ENCODE data around the gene OR10A5.
"Not testable (repeated sequence)": the region's sequence is repeated elsewhere in the genome, so short reads cannot be mapped to it uniquely, and the experiment has no call there.

Gene OR10A5, protein sequence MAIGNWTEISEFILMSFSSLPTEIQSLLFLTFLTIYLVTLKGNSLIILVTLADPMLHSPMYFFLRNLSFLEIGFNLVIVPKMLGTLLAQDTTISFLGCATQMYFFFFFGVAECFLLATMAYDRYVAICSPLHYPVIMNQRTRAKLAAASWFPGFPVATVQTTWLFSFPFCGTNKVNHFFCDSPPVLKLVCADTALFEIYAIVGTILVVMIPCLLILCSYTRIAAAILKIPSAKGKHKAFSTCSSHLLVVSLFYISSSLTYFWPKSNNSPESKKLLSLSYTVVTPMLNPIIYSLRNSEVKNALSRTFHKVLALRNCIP

DNA sequence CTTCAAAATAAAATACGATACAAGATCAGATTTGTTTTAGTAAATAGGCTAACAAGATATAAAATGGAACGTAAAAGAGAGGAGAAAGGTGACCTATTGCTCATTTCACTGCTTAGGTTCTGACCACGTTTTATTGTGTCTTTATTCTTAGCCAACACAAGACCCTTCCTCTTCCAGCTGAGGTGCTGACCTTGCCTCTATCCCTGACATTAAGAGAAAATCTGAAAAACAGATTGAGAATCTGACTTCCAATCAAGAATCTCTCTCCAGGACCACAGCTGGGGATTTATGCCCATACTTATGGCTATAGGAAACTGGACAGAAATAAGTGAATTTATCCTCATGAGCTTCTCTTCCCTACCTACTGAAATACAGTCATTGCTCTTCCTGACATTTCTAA is at the start of gene OR10A5:
Gene OR10A5 (plus strand): TSS at position 301 of the 400 bp plus-strand sequence. CDS start 0 bp downstream, at position 301.
- Mint-ChIP-seq H3K4me1 (ENCODE audit: low read depth) (no peaks in the 10 kb centered on the region), H3K36me3 (ENCODE audit: low read depth) (no peaks in the 10 kb centered on the region), H3K4me3 (no peak within 1 kb of the TSS), H3K27ac (no peak within 1 kb of the TSS), H3K27me3 (no peaks in the 10 kb centered on the region), H3K9me3 (peaks cover 21% of the 10 kb centered on the region)
- intact Hi-C loops (cut with micrococcal nuclease) = no loop called here

DNA sequence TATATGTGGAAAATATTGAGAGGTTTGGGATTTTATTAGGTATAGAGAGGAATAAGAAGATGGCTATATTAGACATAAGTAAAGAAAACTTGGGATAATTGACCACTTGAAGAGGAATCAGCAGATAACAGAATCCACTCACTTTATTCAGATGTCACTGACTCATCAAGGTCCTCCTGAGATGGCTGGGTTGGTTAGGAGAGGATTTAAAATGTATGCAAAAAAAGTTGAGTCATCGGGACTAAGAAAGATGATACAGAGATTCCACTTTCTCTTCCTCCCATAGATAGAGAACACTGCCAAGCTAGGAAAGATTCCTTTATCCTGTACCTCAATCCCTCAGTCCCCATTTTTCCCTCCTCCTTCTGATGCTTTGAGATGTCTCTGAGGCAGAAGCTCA is 46.1 kb upstream of the OR10A5 start, which contains the start of gene OR6A2:
Gene OR6A2 (minus strand): TSS at position 288 of the 400 bp plus-strand sequence. CDS start 3,981 bp downstream, outside the sequence.
- no peaks in the 10 kb centered on the region for H3K9me3 Mint-ChIP-seq
- no peak within 1 kb of the TSS for H3K4me3 Mint-ChIP-seq
- H3K27ac Mint-ChIP-seq = no peak within 1 kb of the TSS
- H3K4me1 Mint-ChIP-seq (ENCODE audit: low read depth) = no peaks in the 10 kb centered on the region
- intact Hi-C loops (cut with micrococcal nuclease) = no loop called here
- peaks cover 3% of the 10 kb centered on the region for H3K27me3 Mint-ChIP-seq
- no peaks in the 10 kb centered on the region for H3K36me3 Mint-ChIP-seq (ENCODE audit: low read depth)

DNA sequence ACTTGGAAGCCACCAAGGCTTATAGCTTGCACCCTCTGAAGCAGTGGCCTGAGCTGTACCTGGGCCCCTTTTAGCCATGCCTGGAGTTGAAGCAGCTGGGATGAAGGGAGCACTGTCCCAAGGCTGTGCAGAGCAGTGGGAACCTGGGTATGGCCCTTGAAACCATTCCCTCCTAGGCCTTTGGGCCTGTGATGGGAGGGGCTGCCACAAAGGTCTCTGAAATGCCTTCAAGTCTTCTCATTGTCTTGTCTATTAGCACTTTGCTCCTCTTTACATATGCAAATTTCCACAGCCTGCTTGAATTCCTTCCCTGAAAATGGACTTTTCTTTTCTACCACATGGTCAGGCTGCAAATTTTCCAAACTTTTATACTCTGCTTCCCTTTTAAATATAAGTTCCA is 44.4 kb upstream of the OR10A5 start:
- H3K4me1 Mint-ChIP-seq (ENCODE audit: low read depth); H3K9me3 Mint-ChIP-seq; intact Hi-C loops (cut with micrococcal nuclease); H3K4me3 Mint-ChIP-seq; H3K27me3 Mint-ChIP-seq; H3K27ac Mint-ChIP-seq; H3K36me3 Mint-ChIP-seq (ENCODE audit: low read depth): not testable (repeated sequence)

DNA sequence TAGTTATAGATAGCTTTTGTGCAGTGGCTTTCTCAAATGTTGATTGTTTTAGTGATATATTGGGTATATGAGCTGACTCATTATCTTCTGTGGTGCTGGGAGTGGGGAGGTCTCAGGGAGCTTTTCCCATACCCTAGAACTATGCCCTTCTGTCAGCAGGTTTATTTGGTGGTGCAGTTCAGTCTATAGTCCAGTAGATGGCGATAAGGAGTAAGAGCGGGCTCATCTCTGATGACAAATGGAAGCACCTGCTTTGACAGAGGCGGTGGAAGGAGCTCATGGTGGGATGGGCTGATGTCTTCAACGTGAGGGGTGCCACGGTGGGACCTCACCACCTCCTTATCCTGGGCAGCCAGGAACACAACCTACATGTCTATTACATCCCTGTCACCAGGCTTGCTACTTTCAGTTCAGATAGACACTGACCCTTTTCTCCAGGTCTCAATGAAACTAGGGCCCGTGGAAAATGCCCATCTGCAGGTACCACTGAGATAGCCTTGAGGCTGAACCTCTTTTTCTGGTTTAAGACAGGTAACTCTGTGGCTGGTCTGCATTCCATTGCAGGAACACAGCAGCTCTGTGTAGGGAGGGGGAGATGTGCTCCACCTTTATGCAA is 33.0 kb upstream of the OR10A5 start:
- no peaks in the 10 kb centered on the region for H3K4me1 Mint-ChIP-seq (ENCODE audit: low read depth)
- H3K4me3 Mint-ChIP-seq = no peak overlapping the region
- no peaks in the 10 kb centered on the region for H3K9me3 Mint-ChIP-seq
- no peaks in the 10 kb centered on the region for H3K36me3 Mint-ChIP-seq (ENCODE audit: low read depth)
- H3K27ac Mint-ChIP-seq = no peak overlapping the region
- intact Hi-C loops (cut with micrococcal nuclease) = no loop called here
- peaks cover 14% of the 10 kb centered on the region for H3K27me3 Mint-ChIP-seq

DNA sequence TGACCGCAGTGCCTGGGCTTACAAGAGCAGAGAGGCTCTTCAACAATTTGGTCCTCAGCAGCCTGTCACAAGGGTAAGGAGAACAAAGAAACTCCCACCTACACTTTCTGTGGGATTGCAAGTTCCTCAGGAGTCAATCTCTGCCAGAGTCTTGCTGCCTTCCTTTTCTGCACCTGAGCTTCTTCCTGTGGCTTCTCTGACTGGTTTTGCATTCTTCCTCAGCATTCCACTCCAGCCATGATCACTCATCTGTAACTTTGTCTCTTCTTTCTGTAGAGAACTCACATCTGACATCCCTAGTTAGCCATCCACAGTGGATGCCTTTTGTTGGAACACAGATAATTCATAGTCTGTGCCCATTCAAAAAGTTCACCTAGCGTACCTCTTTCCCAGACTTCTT is 31.8 kb upstream of the OR10A5 start:
- no peak overlapping the region for H3K27ac Mint-ChIP-seq
- H3K4me3 Mint-ChIP-seq = no peak overlapping the region
- peaks cover 12% of the 10 kb centered on the region for H3K27me3 Mint-ChIP-seq
- intact Hi-C loops (cut with micrococcal nuclease) = no loop called here
- H3K36me3 Mint-ChIP-seq (ENCODE audit: low read depth) = no peaks in the 10 kb centered on the region
- H3K9me3 Mint-ChIP-seq = peaks cover 6% of the 10 kb centered on the region
- no peaks in the 10 kb centered on the region for H3K4me1 Mint-ChIP-seq (ENCODE audit: low read depth)

GRCh38 chr11:6817694-6818093 is 27.8 kb upstream of the OR10A5 start:
- H3K27ac Mint-ChIP-seq = no peak overlapping the region
- intact Hi-C loops (cut with micrococcal nuclease) = no loop called here
- H3K36me3 Mint-ChIP-seq (ENCODE audit: low read depth) = no peaks in the 10 kb centered on the region
- H3K9me3 Mint-ChIP-seq = peaks cover 10% of the 10 kb centered on the region
- no peaks in the 10 kb centered on the region for H3K4me1 Mint-ChIP-seq (ENCODE audit: low read depth)
- H3K4me3 Mint-ChIP-seq = no peak overlapping the region
- H3K27me3 Mint-ChIP-seq = peaks cover 9% of the 10 kb centered on the region

DNA sequence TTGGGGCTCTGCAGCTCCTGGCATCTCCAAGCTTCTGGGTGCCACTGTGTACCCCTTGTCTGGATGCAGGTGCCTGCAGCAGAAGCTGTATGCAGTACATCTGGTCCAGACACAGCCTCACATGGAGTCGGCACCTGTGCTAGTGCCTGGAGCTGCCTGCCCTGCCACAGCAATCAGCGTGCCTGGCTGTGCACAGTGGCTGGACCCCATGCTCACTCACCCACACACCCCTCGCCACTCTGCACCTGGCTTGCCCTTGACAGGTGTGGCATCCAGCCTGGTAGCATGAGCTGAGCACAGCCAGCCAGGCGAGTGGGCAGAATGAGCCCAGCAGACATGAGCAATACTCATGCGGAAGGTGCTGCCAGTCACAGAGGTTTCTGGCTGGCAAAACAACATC is 26.5 kb upstream of the OR10A5 start:
- Mint-ChIP-seq H3K4me1 (ENCODE audit: low read depth) (no peaks in the 10 kb centered on the region), H3K27me3 (peaks cover 5% of the 10 kb centered on the region), H3K27ac (no peak overlapping the region), H3K36me3 (ENCODE audit: low read depth) (no peaks in the 10 kb centered on the region), H3K4me3 (no peak overlapping the region), H3K9me3 (peaks cover 10% of the 10 kb centered on the region)
- intact Hi-C loops (cut with micrococcal nuclease) = no loop called here

- Mint-ChIP-seq H3K9me3 (no peaks in the 10 kb centered on the region), H3K4me3 (no peak overlapping the region), H3K27ac (no peak overlapping the region), H3K27me3 (peaks cover 2% of the 10 kb centered on the region), H3K36me3 (ENCODE audit: low read depth) (no peaks in the 10 kb centered on the region), H3K4me1 (ENCODE audit: low read depth) (no peaks in the 10 kb centered on the region)
- intact Hi-C loops (cut with micrococcal nuclease) = no loop called here
Measured at GRCh38 chr11:6824136-6824823, 21.2 kb upstream of the OR10A5 start.

DNA sequence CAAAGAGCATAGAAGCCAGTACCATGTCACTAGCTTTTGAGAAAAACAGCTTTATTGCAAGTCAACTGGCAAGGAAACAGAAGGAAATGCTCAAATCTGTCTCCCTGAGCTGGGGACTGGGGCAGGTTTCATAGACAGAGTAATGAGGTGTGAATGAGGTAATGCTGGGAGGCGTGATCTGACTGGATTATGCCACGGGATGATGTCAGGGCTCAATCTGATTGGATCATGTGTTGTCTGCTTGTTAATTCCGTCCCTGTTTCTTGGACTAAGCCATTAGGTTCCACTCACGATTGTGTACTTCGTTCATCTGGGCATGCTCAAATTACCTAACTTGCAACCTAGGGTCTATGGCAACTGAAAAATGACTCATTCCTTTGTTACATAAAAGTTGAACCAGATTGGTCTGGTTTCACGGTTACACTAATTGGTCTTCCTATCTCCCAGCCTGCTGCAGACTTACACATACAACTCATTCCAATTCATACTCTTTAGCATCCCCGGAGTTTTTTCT is 20.2 kb upstream of the OR10A5 start:
- H3K4me1 Mint-ChIP-seq (ENCODE audit: low read depth) = no peaks in the 10 kb centered on the region
- no peaks in the 10 kb centered on the region for H3K9me3 Mint-ChIP-seq
- no peak overlapping the region for H3K4me3 Mint-ChIP-seq
- H3K36me3 Mint-ChIP-seq (ENCODE audit: low read depth) = no peaks in the 10 kb centered on the region
- H3K27me3 Mint-ChIP-seq = peaks cover 2% of the 10 kb centered on the region
- no peak overlapping the region for H3K27ac Mint-ChIP-seq
- intact Hi-C loops (cut with micrococcal nuclease) = no loop called here

- Mint-ChIP-seq H3K9me3 (no peaks in the 10 kb centered on the region), H3K4me1 (ENCODE audit: low read depth) (no peaks in the 10 kb centered on the region), H3K27ac (no peak overlapping the region), H3K36me3 (ENCODE audit: low read depth) (no peaks in the 10 kb centered on the region), H3K4me3 (no peak overlapping the region), H3K27me3 (no peaks in the 10 kb centered on the region)
- intact Hi-C loops (cut with micrococcal nuclease) = no loop called here
Measured at GRCh38 chr11:6828103-6828502, 17.4 kb upstream of the OR10A5 start.

DNA sequence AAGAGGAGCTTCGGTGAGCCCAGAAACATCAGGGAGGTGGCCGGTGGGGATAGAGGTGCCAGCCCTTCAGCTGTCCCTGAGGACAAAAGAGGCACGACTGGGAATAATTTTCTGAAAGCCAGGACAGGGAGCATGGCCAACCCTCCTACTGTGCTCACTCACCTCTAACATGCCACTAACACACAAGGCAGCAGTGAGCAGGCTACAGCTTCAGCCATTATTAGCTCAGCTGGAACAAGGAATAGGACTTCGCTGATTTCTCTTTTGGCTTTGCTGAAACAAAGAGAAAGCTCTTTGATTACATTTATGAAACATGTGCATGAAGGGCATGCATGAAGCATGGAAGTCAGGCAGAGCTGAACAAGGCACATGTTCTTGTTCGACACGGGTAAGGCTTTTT is 12.1 kb upstream of the OR10A5 start:
- Mint-ChIP-seq H3K4me1 (ENCODE audit: low read depth) (no peaks in the 10 kb centered on the region), H3K27me3 (peaks cover 2% of the 10 kb centered on the region), H3K9me3 (no peaks in the 10 kb centered on the region), H3K36me3 (ENCODE audit: low read depth) (no peaks in the 10 kb centered on the region), H3K4me3 (no peak overlapping the region), H3K27ac (no peak overlapping the region)
- intact Hi-C loops (cut with micrococcal nuclease) = no loop called here

DNA sequence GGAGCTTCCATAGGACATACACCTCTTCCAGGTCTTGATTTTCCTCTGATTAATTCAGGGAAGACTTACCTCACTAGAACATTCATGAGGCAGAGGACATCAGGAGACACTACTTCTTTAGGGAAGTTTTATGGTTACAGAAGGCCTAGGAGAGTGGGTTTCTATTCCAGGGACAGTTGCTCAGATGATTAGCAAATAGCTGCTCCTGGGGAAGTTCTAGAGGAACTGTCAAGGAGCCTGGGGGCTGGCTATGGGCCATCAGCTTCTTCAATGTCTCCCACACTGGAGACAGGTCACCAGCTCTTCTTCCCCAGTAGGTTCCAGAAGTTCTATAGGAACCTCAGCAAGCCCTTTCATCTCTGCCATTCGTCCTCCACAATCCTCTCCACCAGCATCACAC is 11.5 kb upstream of the OR10A5 start:
- intact Hi-C loops (cut with micrococcal nuclease) = no loop called here
- no peak overlapping the region for H3K27ac Mint-ChIP-seq
- no peaks in the 10 kb centered on the region for H3K9me3 Mint-ChIP-seq
- H3K4me1 Mint-ChIP-seq (ENCODE audit: low read depth) = no peaks in the 10 kb centered on the region
- H3K4me3 Mint-ChIP-seq = no peak overlapping the region
- H3K36me3 Mint-ChIP-seq (ENCODE audit: low read depth) = no peaks in the 10 kb centered on the region
- peaks cover 2% of the 10 kb centered on the region for H3K27me3 Mint-ChIP-seq

DNA sequence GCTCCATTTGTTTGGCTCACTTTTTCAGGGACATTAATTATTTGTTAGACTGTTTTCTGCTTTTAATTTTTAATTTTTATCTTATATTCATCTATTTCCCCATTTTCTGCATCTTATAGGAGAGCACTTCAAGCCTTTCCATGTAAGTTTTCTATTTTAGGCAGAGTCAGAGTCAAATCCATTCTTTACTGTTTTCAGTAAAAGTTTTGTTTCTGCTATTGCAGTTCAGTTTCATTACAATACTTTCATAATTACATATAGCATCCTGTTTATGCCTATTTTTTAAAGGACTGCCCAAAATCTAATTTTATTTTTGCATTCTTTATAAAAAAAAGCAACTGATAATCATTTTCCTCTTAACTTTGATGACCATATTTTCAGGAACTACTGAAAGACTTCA is 3.8 kb upstream of the OR10A5 start:
- Mint-ChIP-seq H3K36me3 (ENCODE audit: low read depth) (no peaks in the 10 kb centered on the region), H3K27ac (no peak overlapping the region), H3K27me3 (peaks cover 2% of the 10 kb centered on the region), H3K4me1 (ENCODE audit: low read depth) (no peaks in the 10 kb centered on the region), H3K4me3 (no peak overlapping the region), H3K9me3 (peaks cover 19% of the 10 kb centered on the region)
- intact Hi-C loops (cut with micrococcal nuclease) = no loop called here

DNA sequence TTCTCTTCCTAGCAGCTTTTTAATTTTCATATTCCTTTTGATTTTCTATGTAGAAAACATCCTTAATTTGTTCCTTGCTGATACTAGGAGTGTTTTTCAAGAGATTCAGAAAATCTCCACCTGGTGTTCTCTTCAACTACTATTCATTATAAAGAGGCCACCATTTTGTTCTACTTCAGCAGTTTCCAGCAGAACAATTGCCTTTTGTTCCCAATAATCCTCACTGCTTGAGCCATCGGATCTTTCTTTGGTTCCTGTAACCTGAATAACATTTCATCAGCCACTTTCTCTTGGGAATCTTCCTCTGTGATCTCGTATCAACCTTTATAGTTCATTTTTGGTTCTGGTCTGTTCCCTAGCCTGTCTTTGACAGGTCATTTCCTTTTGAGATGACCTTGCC is 1.8 kb upstream of the OR10A5 start:
- H3K4me1 Mint-ChIP-seq (ENCODE audit: low read depth) = no peaks in the 10 kb centered on the region
- no peak overlapping the region for H3K4me3 Mint-ChIP-seq
- no peak overlapping the region for H3K27ac Mint-ChIP-seq
- H3K36me3 Mint-ChIP-seq (ENCODE audit: low read depth) = no peaks in the 10 kb centered on the region
- H3K27me3 Mint-ChIP-seq = no peaks in the 10 kb centered on the region
- intact Hi-C loops (cut with micrococcal nuclease) = no loop called here
- peaks cover 19% of the 10 kb centered on the region for H3K9me3 Mint-ChIP-seq

Measured in dendritic cell treated with granulocyte-macrophage colony-stimulating factor and Interleukin-4, amounts not matched to agents 40 ng/mL and 50 ng/mL, for 4 days (primary cell).